ENCODE data around the gene ACSL1.

ACSL1 gene

GRCh38 chr4:184860018-184860779, 34.4 kb upstream of the ACSL1 start:
- no peak for DNase-seq (ENCODE audit: extremely low read depth, low read depth)
- no peak for TF ChIP-seq CTCF (IDR thresholded peaks at IDR 0.05; ENCODE audit: low read depth, low read length, missing control alignments)
- H3K4me3 ChIP-seq (replicated peaks; ENCODE audit: low read depth, low read length): no peak overlapping the region

- no peak for DNase-seq (ENCODE audit: extremely low read depth, low read depth)
- no peak overlapping the region for H3K4me3 ChIP-seq (replicated peaks; ENCODE audit: low read depth, low read length)
- no peak for TF ChIP-seq CTCF (IDR thresholded peaks at IDR 0.05; ENCODE audit: low read depth, low read length, missing control alignments)
Observed at GRCh38 chr4:184857441-184858121, 31.8 kb upstream of the ACSL1 start.

- TF ChIP-seq CTCF (IDR thresholded peaks at IDR 0.05; ENCODE audit: low read depth, low read length, missing control alignments): no peak
- no peak for DNase-seq (ENCODE audit: extremely low read depth, low read depth)
- no peak overlapping the region for H3K4me3 ChIP-seq (replicated peaks; ENCODE audit: low read depth, low read length)
Observed at GRCh38 chr4:184856277-184856609, 30.5 kb upstream of the ACSL1 start.

- TF ChIP-seq CTCF (IDR thresholded peaks at IDR 0.05; ENCODE audit: low read depth, low read length, missing control alignments): no peak
- no peak for DNase-seq (ENCODE audit: extremely low read depth, low read depth)
- H3K4me3 ChIP-seq (replicated peaks; ENCODE audit: low read depth, low read length): no peak overlapping the region
Observed at GRCh38 chr4:184854673-184855072, 28.9 kb upstream of the ACSL1 start.

- TF ChIP-seq CTCF (IDR thresholded peaks at IDR 0.05; ENCODE audit: low read depth, low read length, missing control alignments): no peak
- no peak for DNase-seq (ENCODE audit: extremely low read depth, low read depth)
- no peak overlapping the region for H3K4me3 ChIP-seq (replicated peaks; ENCODE audit: low read depth, low read length)
Observed at GRCh38 chr4:184853436-184853835, 27.7 kb upstream of the ACSL1 start.

GRCh38 chr4:184851886-184852285, 26.1 kb upstream of the ACSL1 start:
- no peak overlapping the region for H3K4me3 ChIP-seq (replicated peaks; ENCODE audit: low read depth, low read length)
- TF ChIP-seq CTCF (IDR thresholded peaks at IDR 0.05; ENCODE audit: low read depth, low read length, missing control alignments): no peak
- DNase-seq (ENCODE audit: extremely low read depth, low read depth): no peak

All from HFF-Myc (cell line).